ENCODE results near the gene MRPL24. TPM values are rescaled to one million over a fixed set of nuclear protein-coding genes. Genes with fewer than 3 reads are reported as not detected.
"Not testable (repeated sequence)": the region's sequence is repeated elsewhere in the genome, so short reads cannot be mapped to it uniquely, and the experiment has no call there.

MRPL24 gene
- total and polyA plus RNA-seq, 8 donors: 42.8 to 62.2 (median 55.4) TPM

DNA sequence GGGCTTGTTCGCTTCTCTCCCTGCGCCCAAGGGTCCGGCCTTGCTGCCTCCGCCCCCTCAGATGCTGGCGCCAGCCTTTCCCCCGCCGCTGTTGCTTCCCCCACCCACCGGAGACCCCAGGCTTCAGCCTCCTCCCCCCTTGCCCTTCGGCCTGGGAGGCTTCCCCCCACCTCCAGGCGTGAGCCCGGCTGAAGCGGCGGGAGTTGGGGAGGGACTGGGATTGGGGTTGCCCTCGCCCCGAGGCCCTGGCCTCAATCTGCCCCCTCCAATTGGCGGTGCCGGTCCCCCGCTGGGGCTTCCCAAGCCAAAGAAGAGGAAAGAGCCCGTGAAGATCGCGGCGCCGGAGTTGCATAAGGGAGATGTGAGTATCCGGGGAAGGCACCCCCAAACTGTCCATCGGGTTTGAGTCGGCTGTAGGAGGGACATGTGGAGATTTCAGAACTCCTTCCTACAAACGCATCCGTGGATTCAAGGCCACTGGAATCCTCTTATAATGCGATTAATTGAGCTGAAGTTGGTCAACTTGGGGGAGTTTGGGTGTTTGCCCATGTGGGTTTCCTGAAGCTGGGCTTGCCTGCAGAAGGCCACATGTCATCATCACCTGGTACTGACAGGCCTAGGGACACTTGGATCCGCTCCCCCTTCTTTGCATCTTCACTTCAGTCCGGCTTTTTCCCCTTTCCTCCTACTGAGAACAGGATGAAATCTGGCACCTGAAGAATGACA lies 27.2 kb upstream of the MRPL24 start:
- TF ChIP-seq, protein P1, sequence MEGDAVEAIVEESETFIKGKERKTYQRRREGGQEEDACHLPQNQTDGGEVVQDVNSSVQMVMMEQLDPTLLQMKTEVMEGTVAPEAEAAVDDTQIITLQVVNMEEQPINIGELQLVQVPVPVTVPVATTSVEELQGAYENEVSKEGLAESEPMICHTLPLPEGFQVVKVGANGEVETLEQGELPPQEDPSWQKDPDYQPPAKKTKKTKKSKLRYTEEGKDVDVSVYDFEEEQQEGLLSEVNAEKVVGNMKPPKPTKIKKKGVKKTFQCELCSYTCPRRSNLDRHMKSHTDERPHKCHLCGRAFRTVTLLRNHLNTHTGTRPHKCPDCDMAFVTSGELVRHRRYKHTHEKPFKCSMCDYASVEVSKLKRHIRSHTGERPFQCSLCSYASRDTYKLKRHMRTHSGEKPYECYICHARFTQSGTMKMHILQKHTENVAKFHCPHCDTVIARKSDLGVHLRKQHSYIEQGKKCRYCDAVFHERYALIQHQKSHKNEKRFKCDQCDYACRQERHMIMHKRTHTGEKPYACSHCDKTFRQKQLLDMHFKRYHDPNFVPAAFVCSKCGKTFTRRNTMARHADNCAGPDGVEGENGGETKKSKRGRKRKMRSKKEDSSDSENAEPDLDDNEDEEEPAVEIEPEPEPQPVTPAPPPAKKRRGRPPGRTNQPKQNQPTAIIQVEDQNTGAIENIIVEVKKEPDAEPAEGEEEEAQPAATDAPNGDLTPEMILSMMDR (IDR thresholded peaks at IDR 0.05): no peak
- H3K4me1 ChIP-seq: peaks cover 19 to 59% of the 10 kb centered on the region in 2 donors
- ATAC-seq (peak; percentile 6), DNase-seq (peak in 3 of 4 donors; percentile 34 to 86 (median 41))
- no peaks in the 10 kb centered on the region for H3K27me3 ChIP-seq
- peak overlapping the region; percentile 86 to 92 for H3K27ac ChIP-seq
- intact Hi-C loops (cut with DNase I): no loop called here
- H3K4me3 ChIP-seq: peak overlapping the region; percentile 90 to 97
- H3K9me3 ChIP-seq: no peaks in the 10 kb centered on the region
- peaks cover 0 to 18% of the 10 kb centered on the region in 2 donors for H3K36me3 ChIP-seq

DNA sequence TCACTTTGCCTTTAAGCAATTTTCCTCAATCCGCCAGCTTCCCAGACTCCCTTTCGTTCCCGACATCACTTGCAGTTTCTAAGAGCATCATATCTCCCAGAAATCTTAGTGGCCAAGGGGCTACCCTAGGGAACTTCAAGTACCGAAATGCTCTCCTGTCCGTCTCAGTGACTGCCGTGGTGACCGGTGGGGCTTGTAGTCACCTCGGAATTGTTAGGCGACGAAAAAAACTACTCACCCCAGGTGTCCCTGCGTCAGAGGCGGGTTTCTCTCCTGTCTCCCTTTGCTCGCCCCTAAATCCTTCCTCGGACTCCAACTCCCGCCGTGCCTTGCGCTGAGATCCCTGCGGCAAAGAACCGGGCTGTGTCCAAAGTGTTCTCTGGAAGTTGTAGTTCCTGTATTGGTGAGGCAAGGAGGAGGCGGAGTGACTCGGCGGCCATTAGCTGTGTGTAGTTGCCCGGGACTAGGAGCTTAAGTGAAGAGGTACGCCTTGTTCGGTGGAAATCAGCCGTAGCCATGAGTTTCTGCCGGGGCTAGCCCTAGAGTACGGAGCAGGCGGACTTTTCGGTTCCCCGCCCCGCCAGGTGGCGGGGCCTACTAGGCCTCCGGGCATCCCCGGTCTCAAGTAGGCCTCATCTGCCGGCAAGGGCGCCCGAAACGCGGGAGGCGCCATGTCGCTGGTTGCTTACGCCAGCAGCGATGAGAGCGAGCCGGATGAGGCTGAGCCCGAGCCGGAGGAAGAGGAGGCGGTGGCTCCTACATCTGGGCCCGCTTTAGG lies 26.4 kb upstream of the MRPL24 start, which contains the start of gene PRCC:
PRCC (plus strand) TSS at position 435 of the 778 bp plus-strand sequence; CDS start at position 672, 237 bp downstream.
- Histone ChIP-seq H3K36me3 (peaks cover 0 to 13% of the 10 kb centered on the region in 2 donors), H3K4me1 (peaks cover 19 to 52% of the 10 kb centered on the region in 2 donors), H3K27ac (peak within 1 kb of the TSS; percentile 88 to 92), H3K27me3 (no peaks in the 10 kb centered on the region), H3K9me3 (no peaks in the 10 kb centered on the region), H3K4me3 (peak within 1 kb of the TSS; percentile 90 to 97)
- intact Hi-C loops (cut with DNase I): no loop called here
- TF ChIP-seq, protein P1 (IDR thresholded peaks at IDR 0.05): no peak
- DNase-seq: peak; percentile 98 to 100 (median 98)
- ATAC-seq: peak; percentile 96

DNA sequence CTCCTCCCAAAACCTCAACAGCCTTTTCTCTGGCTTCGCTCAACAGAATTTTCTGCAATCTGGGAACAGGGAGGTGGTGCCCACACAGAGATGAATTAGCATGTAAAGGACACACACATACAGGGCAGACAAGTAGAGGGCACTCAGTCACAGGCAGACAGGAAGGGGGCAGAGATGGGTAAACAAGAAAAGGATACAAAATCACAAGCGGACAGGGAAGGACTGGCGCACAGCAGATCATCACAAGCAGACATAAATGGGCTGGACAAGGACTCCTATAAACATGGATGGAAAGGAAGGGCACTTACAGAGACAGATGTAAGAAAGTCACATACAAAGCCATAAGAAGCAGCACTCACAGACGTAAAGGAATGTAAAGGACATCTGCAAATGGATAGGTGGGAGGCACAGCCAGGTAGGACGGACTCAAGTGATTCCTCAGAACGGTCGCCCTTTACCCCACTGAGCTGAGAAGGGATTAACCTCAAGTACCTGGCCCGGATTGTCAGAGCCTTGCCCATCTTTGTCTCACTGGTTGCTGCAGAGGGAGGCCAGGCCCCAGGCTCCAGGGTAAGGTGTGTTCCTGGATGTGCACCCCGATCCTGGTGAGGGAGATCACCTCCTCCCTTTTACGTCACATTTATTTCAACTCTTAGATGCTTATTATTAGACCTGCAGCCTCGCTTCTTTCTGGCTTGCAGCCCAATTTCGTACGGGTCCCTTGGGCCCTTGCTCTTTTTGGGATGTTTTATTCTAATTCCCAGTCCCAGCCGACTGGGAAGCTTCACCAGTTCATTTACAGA lies 25.6 kb upstream of the MRPL24 start:
- intact Hi-C loops (cut with DNase I): no loop called here
- no peaks in the 10 kb centered on the region for H3K27me3 ChIP-seq
- peaks cover 19 to 47% of the 10 kb centered on the region in 2 donors for H3K4me1 ChIP-seq
- H3K9me3 ChIP-seq: no peaks in the 10 kb centered on the region
- peak overlapping the region; percentile 88 to 92 for H3K27ac ChIP-seq
- ATAC-seq (peak; percentile 17), DNase-seq (peak in 1 of 4 donors; percentile 47)
- H3K4me3 ChIP-seq: peak overlapping the region; percentile 47 to 97
- TF ChIP-seq, protein P1 (IDR thresholded peaks at IDR 0.05): no peak
- H3K36me3 ChIP-seq: peaks cover 0 to 13% of the 10 kb centered on the region in 2 donors

DNA sequence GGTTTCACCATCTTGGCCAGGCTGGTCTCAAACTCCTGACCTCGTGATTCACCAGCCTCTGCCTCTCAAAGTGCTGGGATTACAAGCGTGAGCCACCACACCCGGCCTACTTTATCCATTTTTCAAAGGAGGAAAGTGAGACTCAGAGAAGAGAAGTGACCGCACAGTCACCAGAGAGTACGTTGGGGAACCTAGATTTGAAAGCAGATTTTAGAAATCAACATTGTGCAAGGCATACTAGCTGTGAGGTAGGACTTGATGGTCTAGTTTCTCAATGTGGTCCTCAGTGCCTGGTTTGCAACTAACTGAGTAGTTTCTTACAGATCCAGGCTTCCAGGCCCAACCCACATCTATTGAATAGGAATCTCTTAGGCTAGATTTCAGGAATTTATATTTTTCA lies 24.8 kb upstream of the MRPL24 start:
- TF ChIP-seq, protein P1 (IDR thresholded peaks at IDR 0.05): no peak
- no peaks in the 10 kb centered on the region for H3K27me3 ChIP-seq
- DNase-seq (no peak), ATAC-seq (no peak)
- H3K36me3 ChIP-seq: peaks cover 0 to 4% of the 10 kb centered on the region in 2 donors
- H3K4me3 ChIP-seq: peak overlapping the region in 1 of 2 donors; percentile 97
- peaks cover 19 to 40% of the 10 kb centered on the region in 2 donors for H3K4me1 ChIP-seq
- intact Hi-C loops (cut with DNase I): no loop called here
- H3K27ac ChIP-seq: peak overlapping the region in 1 of 2 donors; percentile 92
- no peaks in the 10 kb centered on the region for H3K9me3 ChIP-seq

DNA sequence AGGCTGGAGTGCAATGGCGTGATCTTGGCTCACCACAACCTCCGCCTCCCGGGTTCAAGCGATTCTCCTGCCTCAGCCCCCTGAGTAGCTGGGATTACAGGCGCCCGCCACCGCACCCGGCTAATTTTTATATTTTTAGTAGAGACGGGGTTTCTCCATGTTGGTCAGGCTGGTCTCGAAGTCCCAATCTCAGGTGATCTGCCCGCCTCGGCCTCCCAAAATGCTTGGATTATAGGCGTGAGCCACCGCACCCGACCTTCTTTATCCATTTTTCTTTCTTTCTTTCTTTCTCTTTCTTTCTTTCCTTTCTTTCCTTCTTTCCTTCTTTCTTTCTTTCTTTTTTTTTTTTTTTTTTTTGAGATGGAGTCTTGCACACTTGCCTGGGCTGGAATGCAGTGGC lies 24.2 kb upstream of the MRPL24 start:
- H3K27me3 ChIP-seq; H3K4me3 ChIP-seq; ATAC-seq; H3K36me3 ChIP-seq; intact Hi-C loops (cut with DNase I); DNase-seq; H3K27ac ChIP-seq; H3K9me3 ChIP-seq: not testable (repeated sequence)
- H3K4me1 ChIP-seq: peaks cover 19 to 34% of the 10 kb centered on the region in 2 donors
